K562 (cell line): ENCODE results near the gene UBALD2.

Experiments used
- CC2D1A ChIP-seq: fragments of 450-650 bp; IDR thresholded peaks from 2 replicates; pipeline ENCODE4 v1.6.1; 2017; ENCODE audit warnings: mild to moderate bottlenecking
- CHD2 ChIP-seq: IDR thresholded peaks from 2 replicates; pipeline ENCODE4 v1.6.1; 2011; ENCODE audit warnings: low read depth, low read length
- CHD4 ChIP-seq: fragments of 200-600 bp; sonication (generic); IDR thresholded peaks from 3 replicates; pipeline ENCODE4 v1.6.1; 2012; ENCODE audit warnings: low read depth, mild to moderate bottlenecking, mixed read lengths, low read length, inconsistent platforms; ENCODE audit not compliant: insufficient read depth, insufficient replicate concordance, poor library complexity, severe bottlenecking
- CTCF ChIP-seq, 3 experiments: IDR thresholded peaks in 2 of 3; conservative IDR thresholded peaks in 1 of 3; 2 replicates each; pipeline ENCODE4 v1.5.1; 2011 to 2012; ENCODE audit warnings: low read length in 3 of 3, mild to moderate bottlenecking in 3 of 3, control low read depth in 2 of 3, improper control_type of control experiment in 1 of 3, inconsistent platforms in 1 of 3, low read depth in 1 of 3, mixed read lengths in 1 of 3, moderate library complexity in 1 of 3; ENCODE audit not compliant: insufficient read depth in 2 of 3
- ELF1 ChIP-seq: fragments of 200-800 bp; sonication (Bioruptor generic); IDR thresholded peaks from 2 replicates; pipeline ENCODE4 v1.6.1; 2016; ENCODE audit warnings: missing genetic modification characterization, missing compliant biosample characterization
- FOXM1 ChIP-seq, 2 experiments: fragments of 450-650 bp in 1 of 2; sonication (generic) in 1 of 2; formaldehyde crosslinking in 1 of 2; IDR thresholded peaks; 2 replicates each; pipeline versions ENCODE4 v1.6.1 to v1.9.0; 2017 to 2022; ENCODE audit warnings: low read depth in 2 of 2, mild to moderate bottlenecking in 2 of 2, missing genetic modification reagents in 1 of 2, moderate library complexity in 1 of 2
- KLF6 ChIP-seq: fragments of 250-450 bp; sonication (Bioruptor Pico); IDR thresholded peaks from 2 replicates; pipeline ENCODE4 v1.4.0; 2020; ENCODE audit warnings: mild to moderate bottlenecking, moderate library complexity, borderline replicate concordance
- MAZ ChIP-seq, 2 experiments: fragments of 450-650 bp in 1 of 2; sonication (generic) in 1 of 2; formaldehyde crosslinking; IDR thresholded peaks in 1 of 2; conservative IDR thresholded peaks in 1 of 2; 2 replicates each; pipeline versions ENCODE4 v1.4.0 to v1.5.0; 2020; ENCODE audit warnings: mild to moderate bottlenecking in 1 of 2, missing genetic modification reagents in 1 of 2
- MBD1 ChIP-seq: fragments of 250-450 bp; sonication (Bioruptor Pico); IDR thresholded peaks from 2 replicates; pipeline ENCODE4 v1.8.0; 2022; ENCODE audit warnings: inconsistent platforms
- POLR2A ChIP-seq: fragments of 450-650 bp; conservative IDR thresholded peaks from 2 replicates; pipeline ENCODE4 v1.6.1; 2016
- ZNF696 ChIP-seq: fragments of 250-450 bp; sonication (Bioruptor Pico); conservative IDR thresholded peaks from 2 replicates; pipeline ENCODE4 v1.4.0; 2020; ENCODE audit warnings: mild to moderate bottlenecking, moderate library complexity

GRCh38 chr17:76219670-76220383, 45.3 kb upstream of the UBALD2 start:
- TF ChIP-seq CHD2 (no peak), CHD4 (no peak), ELF1 (no peak), MBD1 (CRISPR knock-in tag) (no peak), ZNF696 (CRISPR knock-in tag) (no peak), MAZ (CRISPR knock-in tag; conservative IDR thresholded peaks at IDR 0.05 in 1 of 2, IDR thresholded peaks at IDR 0.05 in 1 of 2) (no peak), CTCF (IDR thresholded peaks at IDR 0.05 in 2 of 3, conservative IDR thresholded peaks at IDR 0.05 in 1 of 3; ENCODE audit: insufficient read depth in 2 of 3, low read depth in 1 of 3, low read length in 3 of 3) (no peak), POLR2A (no peak), FOXM1 (IDR thresholded peaks at IDR 0.05; ENCODE audit: low read depth) (no peak), FOXM1 (CRISPR knock-in tag; IDR thresholded peaks at IDR 0.05; ENCODE audit: low read depth) (no peak), CC2D1A (no peak), KLF6 (CRISPR knock-in tag) (no peak)
